Keratinocyte (primary cell): ENCODE measurements around the gene ANP32D. TPM values are rescaled to one million over a fixed set of nuclear protein-coding genes. Genes with fewer than 3 reads are reported as not detected.
"Not testable (repeated sequence)": the region's sequence is repeated elsewhere in the genome, so short reads cannot be mapped to it uniquely, and the experiment has no call there.

Source experiments
- DNase-seq: peaks from one replicate; pipeline ENCODE4 v3.0.0-alpha.2; 2011; ENCODE audit warnings: low read depth, missing footprints, low spot score
- FAIRE-seq: peaks from 2 replicates; lab custom pipeline; 2011; peaks lifted over from hg19 to GRCh38; lab: Jason Lieb, UNC
- H2AFZ ChIP-seq: 2 replicates; pipeline ENCODE4 v1.6.0; 2012; ENCODE audit warnings: low read length, control low read depth, inconsistent platforms; ENCODE audit not compliant: control insufficient read depth
- H3K27ac ChIP-seq: 2 replicates; pipeline ENCODE4 v1.5.1; 2011; ENCODE audit warnings: low read length; ENCODE audit not compliant: control insufficient read depth, insufficient read depth
- H3K27me3 ChIP-seq: 3 replicates; pipeline ENCODE4 v1.6.0; 2011; ENCODE audit warnings: low read length; ENCODE audit not compliant: control insufficient read depth, insufficient read depth; ENCODE audit errors: extremely low read depth
- H3K36me3 ChIP-seq, 2 experiments: 2 replicates in 1 of 2; 3 replicates in 1 of 2; pipeline ENCODE4 v1.5.1; 2011; ENCODE audit warnings: low read length in 2 of 2, mild to moderate bottlenecking in 1 of 2; ENCODE audit not compliant: control insufficient read depth in 2 of 2, insufficient read depth in 2 of 2; ENCODE audit errors: extremely low read depth in 1 of 2
- H3K4me1 ChIP-seq: 3 replicates; pipeline ENCODE4 v1.5.1; 2011; ENCODE audit warnings: low read length; ENCODE audit not compliant: control insufficient read depth, insufficient read depth; ENCODE audit errors: extremely low read depth
- H3K4me2 ChIP-seq: 3 replicates; pipeline ENCODE4 v1.6.0; 2011; ENCODE audit warnings: low read depth, low read length; ENCODE audit not compliant: control insufficient read depth, insufficient read depth; ENCODE audit errors: extremely low read depth
- H3K4me3 ChIP-seq, 3 experiments: fragments of 200-600 bp in 1 of 3; sonication (generic) in 1 of 3; 2 replicates in 2 of 3; 3 replicates in 1 of 3; pipeline ENCODE4 v1.5.1; 2011 to 2016; ENCODE audit warnings: low read length in 3 of 3, mild to moderate bottlenecking in 3 of 3, control low read depth in 2 of 3, inconsistent platforms in 1 of 3, low read depth in 1 of 3, mixed read lengths in 1 of 3, mixed run types in 1 of 3, moderate library complexity in 1 of 3; ENCODE audit not compliant: control insufficient read depth in 2 of 3, insufficient read depth in 2 of 3; ENCODE audit errors: extremely low read depth in 1 of 3
- H3K79me2 ChIP-seq: 2 replicates; pipeline ENCODE4 v1.6.0; 2012; ENCODE audit warnings: low read length; ENCODE audit not compliant: control insufficient read depth, insufficient read depth
- H3K9ac ChIP-seq: 3 replicates; pipeline ENCODE4 v1.6.0; 2011; ENCODE audit warnings: low read length; ENCODE audit not compliant: control insufficient read depth, insufficient read depth; ENCODE audit errors: extremely low read depth
- H3K9me1 ChIP-seq: 3 replicates; pipeline ENCODE4 v1.6.0; 2011; ENCODE audit warnings: low read length; ENCODE audit not compliant: control insufficient read depth, insufficient read depth; ENCODE audit errors: extremely low read depth
- H3K9me3 ChIP-seq: 2 replicates; pipeline ENCODE4 v1.5.1; 2012; ENCODE audit warnings: low read depth, low read length; ENCODE audit not compliant: control insufficient read depth
- H4K20me1 ChIP-seq: 3 replicates; pipeline ENCODE4 v1.6.0; 2011; ENCODE audit warnings: low read length; ENCODE audit not compliant: control insufficient read depth, insufficient read depth; ENCODE audit errors: extremely low read depth
- EZH2 ChIP-seq: IDR thresholded peaks from one replicate; pipeline ENCODE4 v1.6.1; 2012; ENCODE audit warnings: inconsistent platforms, mild to moderate bottlenecking, low read length, moderate library complexity
- dilution Hi-C: fragments of 300-500 bp; cut with MboI; formaldehyde crosslinking; loops from one replicate; pipeline ENCODE4 v1.7.0; 2020; ENCODE audit warnings: low sequenced_read_pairs; ENCODE audit not compliant: extremely low pct_ligation_motif_present
- polyA plus RNA-seq, 5 experiments: library from polyadenylated mRNA; depleted of rRNA in 3 of 5; stranded (reverse) in 3 of 5; stranded (forward) in 1 of 5; unstranded in 1 of 5; fragments of >200 nt; gene quantifications; 1 replicate in 1 of 5; 2 replicates in 3 of 5; 3 replicates in 1 of 5; pipeline versions ENCODE4 v1.2.1 to v1.2.3, GENCODE V29; 2011 to 2012; ENCODE audit warnings: missing spikeins in 2 of 5, low read depth in 1 of 5, low replicate concordance in 1 of 5
- TF ChIP-seq, protein P1 (sequence below), 3 experiments: IDR thresholded peaks in 1 of 3; conservative IDR thresholded peaks in 1 of 3; optimal IDR thresholded peaks in 1 of 3; 2 replicates in 2 of 3; 3 replicates in 1 of 3; pipeline versions ENCODE3 to v1.5.1; 2011; ENCODE audit warnings: low read length in 3 of 3, mild to moderate bottlenecking in 3 of 3, moderate library complexity in 2 of 3, control low read depth in 1 of 3, inconsistent platforms in 1 of 3; ENCODE audit not compliant: insufficient read depth in 2 of 3; ENCODE audit errors: extremely low read depth in 1 of 3

The ANP32D gene
- polyA plus RNA-seq, 1 donor (not counting 4 experiments of a cell fraction or from before 2014, with no cell fraction given) = not detected

DNA sequence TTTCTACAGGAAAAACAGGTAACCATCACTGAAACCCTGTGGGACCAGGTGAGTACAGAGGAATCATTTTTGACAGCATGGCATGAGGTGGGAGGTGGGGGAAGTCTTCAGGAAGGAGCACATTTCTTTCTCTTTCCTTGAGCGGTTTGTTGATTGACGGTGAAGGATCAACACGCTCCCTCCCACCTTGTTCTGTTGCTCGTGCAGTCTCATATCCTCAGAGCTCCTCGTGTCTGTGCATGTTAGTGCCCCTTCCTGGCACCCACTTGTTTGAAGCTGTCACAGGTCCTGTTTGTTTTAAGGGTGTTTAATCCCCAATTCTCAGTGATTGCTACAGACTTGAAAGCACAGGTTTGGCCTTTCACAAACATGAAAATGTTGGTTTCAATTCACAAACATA is 14.3 kb downstream of the ANP32D start:
- FAIRE-seq = peak; percentile 93
- Histone ChIP-seq H3K27me3 (no peaks in the 10 kb centered on the region), H3K36me3 (no peaks in the 10 kb centered on the region), H3K9ac (peak overlapping the region; percentile 41), H2AFZ (peak overlapping the region; percentile 11), H4K20me1 (no peaks in the 10 kb centered on the region), H3K9me1 (no peaks in the 10 kb centered on the region), H3K4me3 (peak overlapping the region in 2 of 3 experiments; percentile 2 to 5), H3K27ac (peak overlapping the region; percentile 52), H3K4me1 (peaks cover 35% of the 10 kb centered on the region), H3K79me2 (no peaks in the 10 kb centered on the region), H3K9me3 (no peaks in the 10 kb centered on the region), H3K4me2 (peak overlapping the region; percentile 63)
- DNase-seq = peak; percentile 5
- dilution Hi-C loops = no loop called here
- no peak for TF ChIP-seq EZH2
- TF ChIP-seq, protein P1, sequence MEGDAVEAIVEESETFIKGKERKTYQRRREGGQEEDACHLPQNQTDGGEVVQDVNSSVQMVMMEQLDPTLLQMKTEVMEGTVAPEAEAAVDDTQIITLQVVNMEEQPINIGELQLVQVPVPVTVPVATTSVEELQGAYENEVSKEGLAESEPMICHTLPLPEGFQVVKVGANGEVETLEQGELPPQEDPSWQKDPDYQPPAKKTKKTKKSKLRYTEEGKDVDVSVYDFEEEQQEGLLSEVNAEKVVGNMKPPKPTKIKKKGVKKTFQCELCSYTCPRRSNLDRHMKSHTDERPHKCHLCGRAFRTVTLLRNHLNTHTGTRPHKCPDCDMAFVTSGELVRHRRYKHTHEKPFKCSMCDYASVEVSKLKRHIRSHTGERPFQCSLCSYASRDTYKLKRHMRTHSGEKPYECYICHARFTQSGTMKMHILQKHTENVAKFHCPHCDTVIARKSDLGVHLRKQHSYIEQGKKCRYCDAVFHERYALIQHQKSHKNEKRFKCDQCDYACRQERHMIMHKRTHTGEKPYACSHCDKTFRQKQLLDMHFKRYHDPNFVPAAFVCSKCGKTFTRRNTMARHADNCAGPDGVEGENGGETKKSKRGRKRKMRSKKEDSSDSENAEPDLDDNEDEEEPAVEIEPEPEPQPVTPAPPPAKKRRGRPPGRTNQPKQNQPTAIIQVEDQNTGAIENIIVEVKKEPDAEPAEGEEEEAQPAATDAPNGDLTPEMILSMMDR (optimal IDR thresholded peaks at IDR 0.05 in 1 of 3, IDR thresholded peaks at IDR 0.05 in 1 of 3, conservative IDR thresholded peaks at IDR 0.05 in 1 of 3; ENCODE audit: extremely low read depth in 1 of 3, insufficient read depth in 2 of 3, low read length in 3 of 3) = no peak

DNA sequence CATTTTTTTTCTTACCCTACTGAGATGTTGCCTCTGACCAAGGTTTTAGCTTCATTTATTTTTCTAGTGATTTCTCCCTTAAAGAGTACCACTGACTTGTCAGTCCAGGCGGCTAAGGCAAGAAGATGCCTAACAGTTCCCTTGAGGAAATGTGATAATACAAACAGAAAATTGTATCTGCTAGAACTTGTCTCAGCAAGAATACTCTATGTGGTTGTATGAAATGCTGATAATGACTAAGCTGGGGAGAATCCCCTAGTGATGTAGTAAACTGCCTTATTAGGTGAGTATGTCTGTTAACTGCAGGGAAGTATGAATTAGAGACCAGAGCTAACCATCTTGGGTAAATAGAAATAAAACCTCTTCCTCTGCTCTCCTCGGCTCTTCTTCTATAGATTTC is 16.7 kb downstream of the ANP32D start:
- no peaks in the 10 kb centered on the region for H3K9me3 ChIP-seq
- H3K4me2 ChIP-seq = peak overlapping the region; percentile 81
- no peaks in the 10 kb centered on the region for H3K36me3 ChIP-seq
- no peaks in the 10 kb centered on the region for H3K27me3 ChIP-seq
- dilution Hi-C loops = no loop called here
- peak overlapping the region; percentile 5 to 54 (median 45) for H3K4me3 ChIP-seq
- TF ChIP-seq EZH2 = no peak
- TF ChIP-seq, protein P1 (optimal IDR thresholded peaks at IDR 0.05 in 1 of 3, IDR thresholded peaks at IDR 0.05 in 1 of 3, conservative IDR thresholded peaks at IDR 0.05 in 1 of 3; ENCODE audit: extremely low read depth in 1 of 3, insufficient read depth in 2 of 3, low read length in 3 of 3) = no peak
- FAIRE-seq (peak; percentile 86), DNase-seq (peak; percentile 83)
- H2AFZ ChIP-seq = peak overlapping the region; percentile 85
- H3K79me2 ChIP-seq = no peaks in the 10 kb centered on the region
- peaks cover 35% of the 10 kb centered on the region for H3K4me1 ChIP-seq
- peak overlapping the region; percentile 66 for H3K9ac ChIP-seq
- H3K9me1 ChIP-seq = no peaks in the 10 kb centered on the region
- peak overlapping the region; percentile 90 for H3K27ac ChIP-seq
- no peaks in the 10 kb centered on the region for H4K20me1 ChIP-seq

DNA sequence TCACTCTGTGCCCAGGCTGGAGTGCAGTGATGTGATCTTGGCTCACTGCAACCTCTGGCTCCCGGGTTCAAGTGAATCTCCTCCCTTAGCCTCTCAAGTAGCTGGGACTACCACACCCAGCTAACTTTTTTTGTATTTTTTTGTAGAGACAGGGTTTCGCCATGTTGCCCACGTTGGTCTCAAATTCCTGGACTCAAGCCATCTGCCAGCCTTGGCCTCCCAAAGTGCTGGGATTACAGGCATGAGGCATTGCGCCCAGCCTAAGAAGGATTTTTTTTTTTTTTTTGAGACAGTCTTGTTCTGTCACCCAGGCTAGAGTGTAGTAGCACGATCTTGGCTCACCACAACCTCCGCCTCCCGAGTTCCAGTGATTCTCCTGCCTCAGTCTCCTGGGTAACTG is 17.1 kb downstream of the ANP32D start:
- H3K27me3 ChIP-seq, FAIRE-seq, H4K20me1 ChIP-seq, dilution Hi-C loops, H3K36me3 ChIP-seq, H3K9me1 ChIP-seq, DNase-seq, H3K9me3 ChIP-seq, H3K79me2 ChIP-seq: not testable (repeated sequence)
- H3K4me1 ChIP-seq = peaks cover 35% of the 10 kb centered on the region
- H2AFZ ChIP-seq = peak overlapping the region; percentile 85
- peak overlapping the region; percentile 81 for H3K4me2 ChIP-seq
- H3K27ac ChIP-seq = peak overlapping the region; percentile 90
- peak overlapping the region; percentile 66 for H3K9ac ChIP-seq
- peak overlapping the region; percentile 5 to 54 (median 45) for H3K4me3 ChIP-seq

DNA sequence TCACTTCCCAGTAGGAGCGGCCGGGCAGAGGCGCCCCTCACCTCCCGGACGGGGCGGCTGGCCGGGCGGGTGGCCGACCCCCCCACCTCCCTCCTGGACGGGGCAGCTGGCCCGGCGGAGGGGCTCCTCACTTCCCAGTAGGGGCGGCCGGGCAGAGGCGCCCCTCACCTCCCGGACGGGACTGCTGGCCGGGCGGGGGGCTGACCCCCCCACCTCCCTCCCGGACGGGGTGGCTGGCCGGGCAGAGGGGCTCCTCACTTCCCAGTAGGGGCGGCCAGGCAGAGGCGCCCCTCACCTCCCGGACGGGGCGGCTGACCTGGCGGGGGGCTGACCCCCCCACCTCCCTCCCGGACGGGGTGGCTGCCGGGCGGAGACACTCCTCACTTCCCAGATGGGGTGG is 27.9 kb downstream of the ANP32D start:
- FAIRE-seq, dilution Hi-C loops, H3K4me1 ChIP-seq, H3K27ac ChIP-seq, H3K4me3 ChIP-seq, H3K79me2 ChIP-seq, H2AFZ ChIP-seq, DNase-seq, H3K9me3 ChIP-seq, H3K9me1 ChIP-seq, H4K20me1 ChIP-seq, H3K36me3 ChIP-seq, H3K27me3 ChIP-seq, H3K4me2 ChIP-seq, H3K9ac ChIP-seq: not testable (repeated sequence)
